ENCODE measurements around the gene CWH43. TPM values are rescaled to one million over a fixed set of nuclear protein-coding genes. Genes with fewer than 3 reads are reported as not detected.

Gene CWH43
- total RNA-seq, 4 donors from 2014 or later: not detected

GRCh38 chr4:48998440-48998839, 12.4 kb downstream of the CWH43 start:
- no peak for TF ChIP-seq CTCF (IDR thresholded peaks at IDR 0.05; ENCODE audit: low read depth)

- no peak for TF ChIP-seq CTCF (IDR thresholded peaks at IDR 0.05; ENCODE audit: low read depth)
These were observed 14.7 kb downstream of the CWH43 start for GRCh38 chr4:49000806-49001205.

DNA sequence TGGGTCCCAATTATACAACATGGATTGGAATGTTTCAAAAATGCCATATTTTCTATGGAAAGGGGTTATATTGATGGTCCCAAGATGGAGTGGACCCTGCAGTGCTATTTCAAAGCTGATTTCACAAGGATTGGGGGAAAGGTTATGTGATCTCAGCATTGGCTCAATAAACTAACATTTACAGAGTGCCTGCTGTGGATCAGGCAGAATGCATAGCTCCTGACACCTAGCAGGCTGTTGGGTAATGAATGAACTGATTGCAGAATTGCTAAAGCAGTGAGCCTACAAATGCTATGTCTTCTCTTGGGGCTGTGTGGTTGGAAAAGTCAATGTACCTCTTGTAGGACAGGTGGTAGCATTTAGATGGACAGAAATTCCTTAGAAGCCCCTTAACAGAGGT, 16.9 kb downstream of the CWH43 start:
- TF ChIP-seq CTCF (IDR thresholded peaks at IDR 0.05; ENCODE audit: low read depth): no peak

DNA sequence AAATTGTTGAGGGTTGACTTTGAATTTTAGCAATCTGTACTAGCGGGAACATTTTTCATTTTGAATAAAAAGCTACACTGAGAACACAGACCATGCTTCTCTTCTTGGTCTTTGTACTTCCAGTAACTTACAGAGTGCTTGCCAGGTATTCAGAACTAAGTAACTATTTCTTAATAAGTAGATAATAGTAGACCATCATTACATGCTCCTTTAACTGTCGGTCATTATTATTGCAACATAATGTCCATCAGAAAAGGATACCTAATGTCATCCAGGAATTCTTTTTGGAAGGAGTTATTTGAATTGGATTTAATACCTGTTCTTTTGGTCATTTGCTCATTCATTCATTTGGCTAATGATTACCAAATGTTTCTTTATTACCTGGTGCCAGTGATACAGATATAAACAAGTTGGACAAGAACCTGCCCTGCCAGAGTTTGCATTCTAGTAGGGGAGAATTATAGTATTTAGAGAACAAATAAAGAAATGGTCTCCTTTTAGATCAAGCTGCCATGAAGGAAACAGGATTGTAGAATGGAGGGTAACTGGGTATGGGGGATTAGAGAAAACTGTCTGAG, 32.7 kb downstream of the CWH43 start:
- TF ChIP-seq CTCF (IDR thresholded peaks at IDR 0.05; ENCODE audit: low read depth): no peak

- no peak for TF ChIP-seq CTCF (IDR thresholded peaks at IDR 0.05; ENCODE audit: low read depth)
These were observed 46.5 kb downstream of the CWH43 start for GRCh38 chr4:49032440-49033161.

DNA sequence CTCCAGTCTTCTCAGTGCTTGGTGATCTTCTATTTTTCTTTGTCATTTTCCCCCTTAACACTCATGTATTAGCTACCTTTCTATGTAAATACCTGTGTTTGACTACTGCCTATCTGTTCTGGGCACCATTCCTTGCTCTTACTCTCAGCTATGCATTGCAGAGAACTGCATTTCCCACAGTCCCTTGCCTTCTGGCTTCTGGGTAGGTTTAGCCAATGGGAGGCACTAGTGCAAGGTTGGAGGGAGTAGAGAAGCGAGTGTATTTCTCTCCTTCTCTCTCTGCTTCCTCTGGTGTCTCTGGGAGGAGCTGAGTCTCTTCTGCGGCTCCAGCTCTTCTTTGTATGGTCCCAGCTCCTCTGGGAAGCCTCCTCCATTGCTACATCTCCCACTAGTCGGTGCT, 50.5 kb downstream of the CWH43 start:
- TF ChIP-seq CTCF (IDR thresholded peaks at IDR 0.05; ENCODE audit: low read depth): no peak

DNA sequence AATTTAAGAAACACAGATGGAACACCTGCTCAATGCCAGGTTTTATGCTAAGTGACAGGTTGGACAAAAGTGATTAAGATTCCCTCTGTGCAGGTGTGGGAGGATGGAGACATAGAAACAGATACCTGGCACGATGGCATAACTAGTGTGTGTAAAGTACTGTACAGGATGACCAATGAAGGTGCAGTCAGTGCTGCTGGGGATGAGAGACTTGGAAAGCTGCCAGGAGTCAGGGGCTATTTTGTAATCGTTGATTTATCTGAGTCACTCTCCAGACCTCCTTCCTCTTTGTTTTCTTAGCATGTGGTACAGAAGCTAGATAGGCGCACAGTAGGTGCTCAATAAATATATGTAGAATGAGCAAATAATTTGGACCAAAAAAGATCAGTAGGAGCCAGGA, 58.2 kb downstream of the CWH43 start:
- no peak for TF ChIP-seq CTCF (IDR thresholded peaks at IDR 0.05; ENCODE audit: low read depth)
